Parathyroid adenoma (tissue), 2 donors: ENCODE measurements around the gene POFUT2.
A peak's percentile ranks its signal among the peaks of the same experiment; 100 is the strongest.

Source experiments
- H2AFZ ChIP-seq: fragments of 300-600 bp; sonication (generic); one replicate; pipeline ENCODE4 v1.7.0; 2017; ENCODE audit warnings: antibody characterized with exemption, mild to moderate bottlenecking
- H3K27ac ChIP-seq: fragments of 300-600 bp; sonication (generic); one replicate; pipeline ENCODE4 v1.7.0; 2017
- H3K27me3 ChIP-seq: fragments of 300-600 bp; sonication (generic); one replicate; pipeline ENCODE4 v1.7.0; 2017; ENCODE audit warnings: low read length; ENCODE audit not compliant: control insufficient read depth, insufficient read depth
- H3K36me3 ChIP-seq: fragments of 300-600 bp; sonication (generic); one replicate; pipeline ENCODE4 v1.7.0; 2017; ENCODE audit warnings: low read length; ENCODE audit not compliant: control insufficient read depth, insufficient read depth
- H3K4me1 ChIP-seq: fragments of 300-600 bp; sonication (generic); one replicate; pipeline ENCODE4 v1.7.0; 2017; ENCODE audit warnings: control low read depth
- H3K4me2 ChIP-seq: fragments of 300-600 bp; sonication (generic); one replicate; pipeline ENCODE4 v1.7.0; 2017; ENCODE audit warnings: low read length
- H3K4me3 ChIP-seq: fragments of 300-600 bp; sonication (generic); one replicate; pipeline ENCODE4 v1.7.0; 2017; ENCODE audit warnings: low read depth, low read length
- H3K79me2 ChIP-seq: fragments of 300-600 bp; sonication (generic); one replicate; pipeline ENCODE4 v1.7.0; 2017; ENCODE audit warnings: control low read depth
- H3K9ac ChIP-seq: fragments of 300-600 bp; sonication (generic); one replicate; pipeline ENCODE4 v1.7.0; 2017; ENCODE audit warnings: mild to moderate bottlenecking
- H3K9me3 ChIP-seq: fragments of 300-600 bp; sonication (generic); one replicate; pipeline ENCODE4 v1.7.0; 2017; ENCODE audit warnings: low read length; ENCODE audit not compliant: control insufficient read depth
- CTCF ChIP-seq: fragments of 300-600 bp; sonication (generic); IDR thresholded peaks from one replicate; pipeline ENCODE4 v1.7.0; 2017; ENCODE audit warnings: antibody characterized with exemption, mild to moderate bottlenecking
- donor health status: primary hyperparathyroidism.

Gene POFUT2

GRCh38 chr21:45319461-45320211, 31.9 kb upstream of the POFUT2 start:
- Histone ChIP-seq H2AFZ (no peak overlapping the region), H3K4me2 (no peak overlapping the region), H3K4me1 (no peaks in the 10 kb centered on the region), H3K27ac (peak overlapping the region; percentile 78), H3K36me3 (no peaks in the 10 kb centered on the region), H3K4me3 (no peak overlapping the region), H3K27me3 (no peaks in the 10 kb centered on the region), H3K79me2 (no peaks in the 10 kb centered on the region), H3K9me3 (no peaks in the 10 kb centered on the region), H3K9ac (no peak overlapping the region)
- TF ChIP-seq CTCF: no peak

GRCh38 chr21:45318556-45319404, 31.1 kb upstream of the POFUT2 start:
- no peaks in the 10 kb centered on the region for H3K79me2 ChIP-seq
- H3K27me3 ChIP-seq: no peaks in the 10 kb centered on the region
- no peak overlapping the region for H3K4me3 ChIP-seq
- no peak overlapping the region for H2AFZ ChIP-seq
- no peak overlapping the region for H3K9ac ChIP-seq
- no peak overlapping the region for H3K4me2 ChIP-seq
- no peak for TF ChIP-seq CTCF
- no peaks in the 10 kb centered on the region for H3K36me3 ChIP-seq
- H3K27ac ChIP-seq: peak overlapping the region; percentile 78
- no peaks in the 10 kb centered on the region for H3K9me3 ChIP-seq
- no peaks in the 10 kb centered on the region for H3K4me1 ChIP-seq

- no peaks in the 10 kb centered on the region for H3K9me3 ChIP-seq
- H3K36me3 ChIP-seq: no peaks in the 10 kb centered on the region
- peak overlapping the region; percentile 78 for H3K27ac ChIP-seq
- no peak overlapping the region for H3K4me3 ChIP-seq
- H2AFZ ChIP-seq: no peak overlapping the region
- H3K9ac ChIP-seq: no peak overlapping the region
- no peaks in the 10 kb centered on the region for H3K4me1 ChIP-seq
- no peak for TF ChIP-seq CTCF
- H3K27me3 ChIP-seq: no peaks in the 10 kb centered on the region
- H3K4me2 ChIP-seq: no peak overlapping the region
- no peaks in the 10 kb centered on the region for H3K79me2 ChIP-seq
Observed at GRCh38 chr21:45318146-45318555, 30.5 kb upstream of the POFUT2 start.

GRCh38 chr21:45317398-45318145, 29.9 kb upstream of the POFUT2 start:
- no peaks in the 10 kb centered on the region for H3K9me3 ChIP-seq
- H3K4me1 ChIP-seq: no peaks in the 10 kb centered on the region
- no peak overlapping the region for H3K9ac ChIP-seq

More at GRCh38 chr21:45317398-45318145, 29.9 kb upstream of the POFUT2 start:
- Histone ChIP-seq H3K27me3 (no peaks in the 10 kb centered on the region), H3K27ac (peak overlapping the region; percentile 78), H3K4me2 (no peak overlapping the region), H3K36me3 (no peaks in the 10 kb centered on the region), H2AFZ (no peak overlapping the region), H3K4me3 (no peak overlapping the region), H3K79me2 (no peaks in the 10 kb centered on the region)
- TF ChIP-seq CTCF: no peak
